Tibial artery (tissue), 4 donors: ENCODE results near the gene GRIK5.

ENCODE experiments used
- DNase-seq, 2 donors: peaks; one replicate each; pipeline ENCODE4 v3.0.0-alpha.2; 2019
- H3K27ac ChIP-seq, 2 donors: fragments of 200-600 bp; sonication (generic) in 1 of 2; 1 replicate in 1 of 2; 2 replicates in 1 of 2; pipeline ENCODE4 v1.5.1; 2018 to 2019; ENCODE audit warnings: mild to moderate bottlenecking in 1 of 2
- H3K27me3 ChIP-seq, 2 donors: fragments of 200-600 bp; sonication (generic) in 1 of 2; one replicate each; pipeline versions ENCODE4 v1.5.1 to v1.6.0; 2016 to 2019
- H3K36me3 ChIP-seq, 3 donors: fragments of 200-600 bp; sonication (generic) in 2 of 3; one replicate each; pipeline ENCODE4 v1.5.1; 2016 to 2019; ENCODE audit warnings: mild to moderate bottlenecking in 2 of 3
- H3K4me1 ChIP-seq, 4 donors: fragments of 200-600 bp; sonication (generic) in 2 of 4; 1 replicate in 3 of 4; 2 replicates in 1 of 4; pipeline ENCODE4 v1.5.1; 2016 to 2019
- H3K4me3 ChIP-seq, 2 donors: fragments of 200-600 bp; sonication (generic) in 1 of 2; 1 replicate in 1 of 2; 2 replicates in 1 of 2; pipeline ENCODE4 v1.5.1; 2018 to 2019; ENCODE audit warnings: mild to moderate bottlenecking in 2 of 2
- H3K9me3 ChIP-seq, 3 donors: fragments of 200-600 bp; sonication (generic) in 1 of 3; one replicate each; pipeline ENCODE4 v1.5.1; 2016 to 2019
- intact Hi-C: fragments of 100-400 bp; cut with DNase I; formaldehyde crosslinking; loops from one replicate; pipeline ENCODE4 v1.15.0; 2023; ENCODE audit warnings: low total_unique reads
- TF ChIP-seq, protein P1 (sequence below), 2 experiments: fragments of 200-600 bp in 1 of 2; fragments of 450-650 bp in 1 of 2; IDR thresholded peaks; one replicate each; pipeline ENCODE4 v1.5.1; 2017 to 2019; ENCODE audit warnings: antibody characterized with exemption in 2 of 2, mild to moderate bottlenecking in 1 of 2, moderate library complexity in 1 of 2

Gene GRIK5

DNA sequence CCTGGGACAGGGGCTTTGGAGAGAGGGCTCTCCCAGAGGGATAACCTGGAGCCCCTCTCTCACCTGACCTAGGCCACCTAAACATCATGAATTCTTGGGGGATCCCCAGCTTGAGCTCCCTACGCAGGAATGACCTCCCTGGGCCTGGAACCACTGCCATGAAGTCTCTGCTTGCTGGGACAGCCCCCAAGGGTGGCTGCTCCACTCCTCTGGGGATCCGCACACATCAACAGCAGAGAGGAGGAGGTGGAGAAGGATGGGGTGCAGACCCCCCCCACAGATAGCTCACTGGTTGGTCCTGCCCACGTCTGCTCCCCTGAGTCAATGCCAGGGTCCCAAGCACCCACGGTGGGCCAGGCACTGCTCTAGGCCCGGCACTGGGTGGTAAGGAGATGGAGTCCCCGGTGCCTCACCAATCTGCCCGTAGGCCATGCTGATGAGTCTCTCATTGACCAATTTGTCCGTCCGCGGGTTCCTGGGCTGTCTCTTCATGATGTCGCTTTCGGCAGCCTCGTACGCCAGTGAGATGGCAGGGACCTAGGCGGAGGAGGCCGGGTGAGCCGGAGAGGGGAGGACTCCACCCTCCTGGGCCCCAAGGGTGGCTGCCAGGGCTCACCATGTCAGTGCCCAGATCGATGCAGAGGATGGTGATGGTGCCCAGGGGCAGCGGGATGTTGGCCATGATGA lies 100.1 kb downstream of the GRIK5 start:
- no peak overlapping the region for H3K4me3 ChIP-seq
- intact Hi-C loops: no loop called here
- DNase-seq: no peak
- no peak overlapping the region for H3K27ac ChIP-seq
- H3K9me3 ChIP-seq: no peaks in the 10 kb centered on the region
- no peaks in the 10 kb centered on the region for H3K4me1 ChIP-seq
- H3K27me3 ChIP-seq: peaks cover 0 to 46% of the 10 kb centered on the region in 2 donors
- TF ChIP-seq, protein P1, sequence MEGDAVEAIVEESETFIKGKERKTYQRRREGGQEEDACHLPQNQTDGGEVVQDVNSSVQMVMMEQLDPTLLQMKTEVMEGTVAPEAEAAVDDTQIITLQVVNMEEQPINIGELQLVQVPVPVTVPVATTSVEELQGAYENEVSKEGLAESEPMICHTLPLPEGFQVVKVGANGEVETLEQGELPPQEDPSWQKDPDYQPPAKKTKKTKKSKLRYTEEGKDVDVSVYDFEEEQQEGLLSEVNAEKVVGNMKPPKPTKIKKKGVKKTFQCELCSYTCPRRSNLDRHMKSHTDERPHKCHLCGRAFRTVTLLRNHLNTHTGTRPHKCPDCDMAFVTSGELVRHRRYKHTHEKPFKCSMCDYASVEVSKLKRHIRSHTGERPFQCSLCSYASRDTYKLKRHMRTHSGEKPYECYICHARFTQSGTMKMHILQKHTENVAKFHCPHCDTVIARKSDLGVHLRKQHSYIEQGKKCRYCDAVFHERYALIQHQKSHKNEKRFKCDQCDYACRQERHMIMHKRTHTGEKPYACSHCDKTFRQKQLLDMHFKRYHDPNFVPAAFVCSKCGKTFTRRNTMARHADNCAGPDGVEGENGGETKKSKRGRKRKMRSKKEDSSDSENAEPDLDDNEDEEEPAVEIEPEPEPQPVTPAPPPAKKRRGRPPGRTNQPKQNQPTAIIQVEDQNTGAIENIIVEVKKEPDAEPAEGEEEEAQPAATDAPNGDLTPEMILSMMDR (IDR thresholded peaks at IDR 0.05): no peak
- H3K36me3 ChIP-seq: no peaks in the 10 kb centered on the region

DNA sequence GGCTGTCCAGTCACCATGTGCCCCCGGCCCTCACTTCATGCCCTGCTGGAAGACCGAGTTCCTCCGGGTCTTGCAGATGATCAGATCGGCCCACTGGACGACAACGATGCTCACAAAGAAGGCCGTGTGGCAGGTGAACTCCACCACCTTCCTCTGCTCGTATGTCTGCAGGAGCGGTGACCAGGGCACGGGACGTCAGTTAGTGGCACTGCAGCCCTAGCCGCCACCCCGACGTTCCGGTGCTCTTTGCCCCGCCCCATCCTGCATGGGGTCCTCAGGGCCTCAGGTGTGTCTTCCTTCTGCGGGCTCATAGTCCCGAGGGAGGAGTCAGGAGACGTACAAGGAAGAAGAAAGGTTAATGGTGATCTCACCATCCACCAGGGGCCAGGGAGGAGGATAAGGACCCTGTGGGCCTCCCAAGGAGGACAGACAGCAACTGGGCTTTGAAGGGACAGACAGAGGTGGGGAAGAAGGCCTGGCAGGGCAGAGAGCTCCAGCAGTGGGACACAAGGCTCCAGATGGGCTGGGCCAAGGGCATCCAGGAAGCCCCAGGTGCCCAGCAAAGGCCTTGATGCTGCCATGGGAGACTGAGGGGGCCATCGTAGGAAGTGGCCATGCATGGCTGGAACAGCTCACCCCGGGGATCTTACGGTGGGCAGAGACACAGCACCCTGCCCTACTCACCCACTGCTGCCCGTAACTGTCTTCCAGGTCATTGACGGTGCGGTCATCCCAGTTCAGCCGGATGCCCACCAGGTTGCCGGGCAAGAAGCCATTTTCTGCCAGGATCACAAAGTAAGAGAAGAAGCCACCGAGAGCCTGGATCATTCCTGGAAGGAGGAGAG lies 101.0 kb downstream of the GRIK5 start:
- TF ChIP-seq, protein P1 (IDR thresholded peaks at IDR 0.05): no peak
- H3K9me3 ChIP-seq: no peaks in the 10 kb centered on the region
- no peaks in the 10 kb centered on the region for H3K4me1 ChIP-seq
- H3K27ac ChIP-seq: no peak overlapping the region
- intact Hi-C loops: no loop called here
- no peak overlapping the region for H3K4me3 ChIP-seq
- DNase-seq: no peak
- H3K36me3 ChIP-seq: no peaks in the 10 kb centered on the region
- H3K27me3 ChIP-seq: peaks cover 0 to 46% of the 10 kb centered on the region in 2 donors

DNA sequence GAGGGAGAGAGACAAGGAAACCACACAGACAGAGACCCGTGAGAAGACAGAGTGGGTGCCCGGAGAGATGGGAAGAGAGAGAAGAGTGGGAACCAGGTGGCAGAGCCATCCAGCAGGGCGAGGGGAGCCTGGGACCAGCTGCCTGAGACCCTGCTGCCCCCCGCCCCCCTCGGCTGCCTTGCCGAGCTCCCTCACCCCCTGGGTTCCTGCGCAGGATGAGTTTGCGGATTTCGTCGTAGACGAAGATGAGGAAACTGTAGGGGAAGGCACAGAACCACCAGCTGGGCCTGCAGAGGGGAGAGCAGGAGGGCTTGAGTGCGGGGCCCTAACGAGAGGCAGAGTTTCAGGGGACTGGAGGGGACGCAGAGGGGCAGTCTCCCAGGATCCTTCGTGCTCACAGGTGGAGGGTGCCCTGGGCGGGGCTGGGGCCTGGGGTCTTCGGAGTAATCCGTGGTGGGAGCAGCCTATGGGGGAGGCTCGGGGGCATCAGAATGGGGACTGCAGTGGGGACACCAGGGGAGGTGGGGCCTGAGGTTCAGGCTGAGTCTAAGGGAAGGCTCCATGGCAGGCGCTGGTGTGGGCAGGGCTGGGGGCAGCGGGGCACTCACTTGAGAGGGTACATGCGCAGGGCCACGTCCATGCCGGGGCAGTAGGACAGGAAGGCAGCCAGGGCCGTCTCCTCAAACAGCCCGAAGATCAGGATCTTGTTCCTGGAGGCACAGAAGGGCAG lies 102.8 kb downstream of the GRIK5 start:
- intact Hi-C loops: no loop called here
- no peak for DNase-seq
- Histone ChIP-seq H3K9me3 (no peaks in the 10 kb centered on the region), H3K4me3 (no peak overlapping the region), H3K27me3 (peaks cover 0 to 46% of the 10 kb centered on the region in 2 donors), H3K36me3 (no peaks in the 10 kb centered on the region), H3K27ac (no peak overlapping the region), H3K4me1 (no peaks in the 10 kb centered on the region)
- TF ChIP-seq, protein P1 (IDR thresholded peaks at IDR 0.05): no peak

DNA sequence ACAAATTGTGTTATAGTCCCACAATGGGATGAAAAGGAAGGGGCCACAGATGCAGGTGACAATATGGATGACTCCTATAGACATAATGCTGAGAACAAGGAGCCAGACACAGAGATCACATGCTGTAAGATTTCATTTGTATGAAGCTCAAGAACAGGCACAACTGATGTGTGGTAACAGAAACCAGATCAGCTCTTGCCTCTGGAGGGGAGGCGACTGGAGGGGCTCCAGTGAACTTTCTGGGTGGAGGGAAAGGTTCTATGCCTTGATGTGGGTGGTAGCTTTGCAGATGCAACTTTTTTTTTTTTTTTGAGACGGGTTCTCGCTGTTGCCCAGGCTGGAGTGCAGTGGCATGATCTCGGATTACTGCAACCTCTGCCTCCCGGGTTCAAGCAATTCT lies 104.9 kb downstream of the GRIK5 start:
- Histone ChIP-seq H3K36me3 (no peaks in the 10 kb centered on the region), H3K4me1 (no peaks in the 10 kb centered on the region), H3K27me3 (peaks cover 0 to 43% of the 10 kb centered on the region in 2 donors), H3K4me3 (no peak overlapping the region), H3K27ac (no peak overlapping the region), H3K9me3 (no peaks in the 10 kb centered on the region)
- intact Hi-C loops: no loop called here
- TF ChIP-seq, protein P1 (IDR thresholded peaks at IDR 0.05): no peak
- no peak for DNase-seq

DNA sequence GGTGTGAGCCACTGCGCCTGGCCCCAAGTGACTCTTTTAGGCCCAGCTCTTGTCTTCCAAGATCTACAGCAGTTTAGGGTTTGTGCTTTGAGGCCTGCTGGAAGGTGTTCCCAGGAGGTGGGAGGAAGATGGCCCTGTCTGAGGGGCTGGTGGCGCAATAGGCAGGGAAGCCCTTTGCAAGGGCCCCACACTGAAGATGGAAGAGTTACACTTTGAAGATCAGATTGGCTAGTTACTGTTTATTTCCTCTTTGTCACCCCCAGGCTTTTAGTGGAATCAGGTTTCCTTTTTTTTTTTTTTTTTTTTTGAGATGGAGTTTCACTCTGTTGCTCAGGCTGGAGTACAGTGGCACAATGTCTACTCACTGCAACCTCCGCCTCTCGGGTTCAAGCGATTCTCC lies 109.0 kb downstream of the GRIK5 start:
- Histone ChIP-seq H3K36me3 (peaks cover 0 to 13% (median 9%) of the 10 kb centered on the region in 3 donors), H3K4me3 (no peak overlapping the region), H3K27ac (no peak overlapping the region), H3K9me3 (no peaks in the 10 kb centered on the region), H3K27me3 (peaks cover 0 to 6% of the 10 kb centered on the region in 2 donors), H3K4me1 (peaks cover 0 to 19% (median 13%) of the 10 kb centered on the region in 4 donors)
- intact Hi-C loops: no loop called here
- TF ChIP-seq, protein P1 (IDR thresholded peaks at IDR 0.05): no peak
- DNase-seq: no peak
